ENCODE measurements around the gene TSKS. TPM values are rescaled to one million over a fixed set of nuclear protein-coding genes. Genes with fewer than 3 reads are reported as not detected.

The TSKS gene
- total RNA-seq, 1 donor from 2014 or later = not detected

DNA sequence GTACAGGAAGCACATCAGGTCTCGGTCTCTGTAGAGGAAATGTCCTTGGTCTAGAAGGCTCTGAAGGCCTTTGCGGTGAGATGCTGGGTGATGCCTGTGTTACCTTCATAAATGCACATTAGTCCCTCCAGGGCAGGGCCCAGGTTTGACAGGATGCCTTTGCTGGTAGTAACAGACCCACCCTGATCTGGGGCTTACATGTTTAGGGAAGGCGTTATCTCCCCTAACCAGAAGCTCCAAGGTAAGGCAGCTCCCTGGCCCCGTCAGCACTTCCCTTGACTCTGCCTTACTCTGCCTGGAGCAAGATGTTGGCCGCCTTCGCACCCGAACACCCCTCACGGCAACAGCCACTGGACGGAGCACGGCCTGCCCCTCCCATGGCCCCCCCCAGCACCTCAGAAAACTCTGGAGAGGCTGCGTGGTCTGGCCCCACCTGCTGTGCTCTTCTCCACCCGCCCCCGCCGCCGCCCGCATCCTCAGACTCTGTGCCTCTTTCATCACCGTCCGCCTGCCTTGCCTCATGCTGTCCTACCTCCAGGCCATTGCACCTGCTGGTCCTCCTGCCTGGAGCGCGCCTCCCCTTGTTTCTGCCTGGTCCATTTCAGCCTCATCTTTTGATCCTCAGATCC, 12.8 kb upstream of the TSKS start:
- peaks cover 73% of the 10 kb centered on the region for H4K20me1 ChIP-seq (ENCODE audit: insufficient read depth, low read length)
- H3K27ac ChIP-seq (ENCODE audit: low read depth, low read length) = no peak overlapping the region
- H3K79me2 ChIP-seq (ENCODE audit: insufficient read depth, low read length) = peaks cover 81% of the 10 kb centered on the region
- Mint-ChIP-seq H3K27me3 (ENCODE audit: low read depth, unreplicated experiment) (no peaks in the 10 kb centered on the region), H3K4me3 (ENCODE audit: unreplicated experiment) (no peak overlapping the region), H3K27ac (ENCODE audit: unreplicated experiment) (no peak overlapping the region), H3K4me1 (ENCODE audit: low read depth, unreplicated experiment) (peaks cover 2% of the 10 kb centered on the region), H3K9me3 (ENCODE audit: unreplicated experiment) (no peaks in the 10 kb centered on the region), H3K36me3 (ENCODE audit: low read depth, unreplicated experiment) (peaks cover 18% of the 10 kb centered on the region)
- H3K4me3 ChIP-seq (ENCODE audit: insufficient read depth, low read depth, low read length) = no peak overlapping the region
- no peaks in the 10 kb centered on the region for H3K4me1 ChIP-seq (ENCODE audit: insufficient read depth, low read length)
- TF ChIP-seq EZH2 (IDR thresholded peaks at IDR 0.05; ENCODE audit: insufficient read depth, low read length) = no peak
- TF ChIP-seq, protein P1, sequence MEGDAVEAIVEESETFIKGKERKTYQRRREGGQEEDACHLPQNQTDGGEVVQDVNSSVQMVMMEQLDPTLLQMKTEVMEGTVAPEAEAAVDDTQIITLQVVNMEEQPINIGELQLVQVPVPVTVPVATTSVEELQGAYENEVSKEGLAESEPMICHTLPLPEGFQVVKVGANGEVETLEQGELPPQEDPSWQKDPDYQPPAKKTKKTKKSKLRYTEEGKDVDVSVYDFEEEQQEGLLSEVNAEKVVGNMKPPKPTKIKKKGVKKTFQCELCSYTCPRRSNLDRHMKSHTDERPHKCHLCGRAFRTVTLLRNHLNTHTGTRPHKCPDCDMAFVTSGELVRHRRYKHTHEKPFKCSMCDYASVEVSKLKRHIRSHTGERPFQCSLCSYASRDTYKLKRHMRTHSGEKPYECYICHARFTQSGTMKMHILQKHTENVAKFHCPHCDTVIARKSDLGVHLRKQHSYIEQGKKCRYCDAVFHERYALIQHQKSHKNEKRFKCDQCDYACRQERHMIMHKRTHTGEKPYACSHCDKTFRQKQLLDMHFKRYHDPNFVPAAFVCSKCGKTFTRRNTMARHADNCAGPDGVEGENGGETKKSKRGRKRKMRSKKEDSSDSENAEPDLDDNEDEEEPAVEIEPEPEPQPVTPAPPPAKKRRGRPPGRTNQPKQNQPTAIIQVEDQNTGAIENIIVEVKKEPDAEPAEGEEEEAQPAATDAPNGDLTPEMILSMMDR (IDR thresholded peaks at IDR 0.05; ENCODE audit: insufficient read depth, low read depth, low read length) = no peak
- H2AFZ ChIP-seq (ENCODE audit: low read depth, low read length) = no peak overlapping the region
- H3K27me3 ChIP-seq (ENCODE audit: insufficient read depth, low read length) = no peaks in the 10 kb centered on the region
- H3K9ac ChIP-seq (ENCODE audit: low read length) = no peak overlapping the region
- DNase-seq (ENCODE audit: low read depth) (no peak), FAIRE-seq (no peak)
- no peaks in the 10 kb centered on the region for H3K36me3 ChIP-seq (ENCODE audit: insufficient read depth, low read length)
- H3K4me2 ChIP-seq (ENCODE audit: low read length) = no peak overlapping the region
- no peaks in the 10 kb centered on the region for H3K9me3 ChIP-seq (ENCODE audit: insufficient read depth, low read depth, low read length)

GRCh38 chr19:49774969-49775368, 11.9 kb upstream of the TSKS start:
- H3K9me3 ChIP-seq (ENCODE audit: insufficient read depth, low read depth, low read length) = no peaks in the 10 kb centered on the region
- Mint-ChIP-seq H3K4me3 (ENCODE audit: unreplicated experiment) (no peak overlapping the region), H3K27ac (ENCODE audit: unreplicated experiment) (no peak overlapping the region), H3K9me3 (ENCODE audit: unreplicated experiment) (no peaks in the 10 kb centered on the region), H3K36me3 (ENCODE audit: low read depth, unreplicated experiment) (peaks cover 16% of the 10 kb centered on the region), H3K27me3 (ENCODE audit: low read depth, unreplicated experiment) (no peaks in the 10 kb centered on the region), H3K4me1 (ENCODE audit: low read depth, unreplicated experiment) (peaks cover 2% of the 10 kb centered on the region)
- FAIRE-seq (no peak), DNase-seq (ENCODE audit: low read depth) (no peak)
- H2AFZ ChIP-seq (ENCODE audit: low read depth, low read length) = no peak overlapping the region
- peaks cover 3% of the 10 kb centered on the region for H3K36me3 ChIP-seq (ENCODE audit: insufficient read depth, low read length)
- no peaks in the 10 kb centered on the region for H3K4me1 ChIP-seq (ENCODE audit: insufficient read depth, low read length)
- no peak overlapping the region for H3K4me2 ChIP-seq (ENCODE audit: low read length)
- no peak overlapping the region for H3K27ac ChIP-seq (ENCODE audit: low read depth, low read length)
- H3K4me3 ChIP-seq (ENCODE audit: insufficient read depth, low read depth, low read length) = no peak overlapping the region
- H3K27me3 ChIP-seq (ENCODE audit: insufficient read depth, low read length) = no peaks in the 10 kb centered on the region
- TF ChIP-seq, protein P1 (IDR thresholded peaks at IDR 0.05; ENCODE audit: insufficient read depth, low read depth, low read length) = no peak
- no peak for TF ChIP-seq EZH2 (IDR thresholded peaks at IDR 0.05; ENCODE audit: insufficient read depth, low read length)
- H4K20me1 ChIP-seq (ENCODE audit: insufficient read depth, low read length) = peaks cover 72% of the 10 kb centered on the region
- no peak overlapping the region for H3K9ac ChIP-seq (ENCODE audit: low read length)
- H3K79me2 ChIP-seq (ENCODE audit: insufficient read depth, low read length) = peaks cover 81% of the 10 kb centered on the region

DNA sequence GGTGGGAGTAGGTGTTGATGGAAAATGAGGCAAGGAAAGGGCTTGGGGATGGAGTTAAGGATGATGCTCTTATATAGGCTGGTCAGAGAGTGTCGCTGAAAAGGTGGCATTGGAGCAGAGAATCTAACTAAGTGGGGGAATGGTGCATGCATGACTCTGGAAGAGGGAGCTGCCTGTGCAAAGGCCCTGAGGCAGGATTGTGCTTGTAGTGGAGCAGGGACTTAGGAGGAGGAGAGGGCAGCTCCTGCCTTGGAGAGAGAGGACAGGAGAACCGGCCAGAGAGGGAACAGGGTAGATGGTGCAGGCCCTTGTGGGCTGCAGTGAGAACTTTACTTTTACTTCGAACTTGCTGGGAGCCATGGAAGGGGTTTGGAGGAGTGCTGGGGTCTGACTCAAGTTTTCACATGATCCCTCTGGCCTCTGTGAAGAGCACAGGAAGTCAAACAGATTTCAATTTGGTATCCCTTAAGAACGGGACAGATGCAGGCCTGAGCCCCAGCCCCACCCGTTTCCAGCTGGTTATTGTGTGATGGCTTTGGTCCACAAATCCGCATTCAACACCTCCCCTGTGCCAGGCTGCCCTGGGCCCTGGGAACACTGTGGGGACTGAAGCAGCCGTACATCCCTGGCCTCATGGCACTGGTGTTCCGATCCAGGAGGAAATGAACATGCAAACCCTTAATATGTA, 10.7 kb upstream of the TSKS start:
- no peaks in the 10 kb centered on the region for H3K27me3 Mint-ChIP-seq (ENCODE audit: low read depth, unreplicated experiment)
- H3K4me2 ChIP-seq (ENCODE audit: low read length) = no peak overlapping the region
- peaks cover 15% of the 10 kb centered on the region for H3K36me3 Mint-ChIP-seq (ENCODE audit: low read depth, unreplicated experiment)
- FAIRE-seq (no peak), DNase-seq (ENCODE audit: low read depth) (no peak)
- H3K79me2 ChIP-seq (ENCODE audit: insufficient read depth, low read length) = peaks cover 85% of the 10 kb centered on the region
- peaks cover 78% of the 10 kb centered on the region for H4K20me1 ChIP-seq (ENCODE audit: insufficient read depth, low read length)
- no peak for TF ChIP-seq EZH2 (IDR thresholded peaks at IDR 0.05; ENCODE audit: insufficient read depth, low read length)
- TF ChIP-seq, protein P1 (IDR thresholded peaks at IDR 0.05; ENCODE audit: insufficient read depth, low read depth, low read length) = no peak
- no peaks in the 10 kb centered on the region for H3K4me1 ChIP-seq (ENCODE audit: insufficient read depth, low read length)
- H3K4me1 Mint-ChIP-seq (ENCODE audit: low read depth, unreplicated experiment) = peaks cover 2% of the 10 kb centered on the region
- H3K27ac ChIP-seq (ENCODE audit: low read depth, low read length) = no peak overlapping the region
- H3K4me3 Mint-ChIP-seq (ENCODE audit: unreplicated experiment) = no peak overlapping the region
- no peak overlapping the region for H3K27ac Mint-ChIP-seq (ENCODE audit: unreplicated experiment)
- no peaks in the 10 kb centered on the region for H3K27me3 ChIP-seq (ENCODE audit: insufficient read depth, low read length)
- H3K36me3 ChIP-seq (ENCODE audit: insufficient read depth, low read length) = peaks cover 3% of the 10 kb centered on the region
- no peak overlapping the region for H2AFZ ChIP-seq (ENCODE audit: low read depth, low read length)
- H3K9me3 ChIP-seq (ENCODE audit: insufficient read depth, low read depth, low read length) = no peaks in the 10 kb centered on the region
- no peak overlapping the region for H3K9ac ChIP-seq (ENCODE audit: low read length)
- no peak overlapping the region for H3K4me3 ChIP-seq (ENCODE audit: insufficient read depth, low read depth, low read length)
- no peaks in the 10 kb centered on the region for H3K9me3 Mint-ChIP-seq (ENCODE audit: unreplicated experiment)

Data from astrocyte (in vitro differentiated cells and primary cell).